Measurements from ENCODE around the gene SLC6A6. TPM values are rescaled to one million over a fixed set of nuclear protein-coding genes. Genes with fewer than 3 reads are reported as not detected.

Gene SLC6A6
- polyA plus RNA-seq, 6 donors from 2014 or later, result 4.7 to 9.1 (median 6.2) TPM

DNA sequence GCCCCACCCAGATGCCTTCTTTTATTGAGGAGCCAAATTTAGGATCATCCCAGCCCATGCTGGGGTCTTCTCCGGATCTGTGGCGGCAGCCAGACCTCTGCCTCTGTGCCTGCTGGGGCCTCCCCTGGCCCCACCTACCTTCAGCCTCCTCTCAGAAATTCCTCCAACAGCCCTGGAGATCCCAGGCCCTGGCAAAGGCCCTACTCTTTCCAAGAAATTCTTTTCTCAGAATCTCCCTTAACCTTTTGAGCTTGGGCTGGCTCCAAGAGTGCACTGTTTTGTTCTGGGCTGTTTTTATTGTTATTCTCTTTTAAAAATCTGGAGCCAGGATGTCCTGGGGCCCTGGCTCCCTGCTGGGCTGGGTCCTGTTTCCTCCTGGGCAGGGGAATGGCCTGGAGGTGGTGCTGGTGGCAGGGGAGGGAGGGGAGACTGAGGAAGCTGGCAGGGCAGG is 79.9 kb downstream of the SLC6A6 start:
- DNase-seq, result no peak
- Mint-ChIP-seq H3K27ac (peak overlapping the region in 1 of 6 donors; percentile 82), H3K27me3 (no peaks in the 10 kb centered on the region), H3K4me1 (peaks cover 0 to 4% (median 0%) of the 10 kb centered on the region in 3 donors), H3K4me3 (no peak overlapping the region), H3K36me3 (peaks cover 32 to 72% of the 10 kb centered on the region in 2 donors), H3K9me3 (no peaks in the 10 kb centered on the region)
- ATAC-seq (ENCODE audit: low read depth in 2 of 2), result no peak

DNA sequence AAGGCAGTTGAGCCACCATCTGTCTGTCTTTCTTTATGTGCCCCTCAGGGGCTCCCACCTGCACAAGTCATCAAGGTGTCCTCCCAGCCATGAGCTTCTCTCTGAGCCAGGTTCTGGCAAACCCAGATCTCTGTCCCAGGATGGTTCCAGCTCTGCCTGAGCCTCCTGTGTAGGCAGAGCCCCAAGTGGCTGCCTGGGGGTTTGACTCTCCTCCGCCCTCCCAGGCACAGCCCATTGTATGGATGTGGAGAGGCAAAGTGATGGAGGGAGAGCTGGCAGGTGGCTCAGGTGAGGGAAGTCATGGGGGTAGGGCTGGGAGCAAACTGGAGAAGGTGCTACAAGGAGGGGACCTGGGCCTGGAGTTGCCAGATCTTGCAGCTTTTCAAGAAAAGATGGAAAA is 80.9 kb downstream of the SLC6A6 start:
- no peak overlapping the region for H3K4me3 Mint-ChIP-seq
- no peaks in the 10 kb centered on the region for H3K9me3 Mint-ChIP-seq
- DNase-seq (no peak), ATAC-seq (ENCODE audit: low read depth in 2 of 2) (no peak)
- no peaks in the 10 kb centered on the region for H3K27me3 Mint-ChIP-seq
- peaks cover 0 to 4% (median 0%) of the 10 kb centered on the region in 3 donors for H3K4me1 Mint-ChIP-seq
- peaks cover 24 to 62% of the 10 kb centered on the region in 2 donors for H3K36me3 Mint-ChIP-seq
- peak overlapping the region in 1 of 6 donors; percentile 74 for H3K27ac Mint-ChIP-seq

- Mint-ChIP-seq H3K4me3 (no peak overlapping the region), H3K4me1 (peaks cover 0 to 4% (median 0%) of the 10 kb centered on the region in 3 donors), H3K27ac (peak overlapping the region in 2 of 6 donors; percentile 4 to 65), H3K36me3 (peaks cover 21 to 50% of the 10 kb centered on the region in 2 donors), H3K9me3 (no peaks in the 10 kb centered on the region), H3K27me3 (no peaks in the 10 kb centered on the region)
- DNase-seq (no peak), ATAC-seq (ENCODE audit: low read depth in 2 of 2) (no peak)
These were observed 82.3 kb downstream of the SLC6A6 start for GRCh38 chr3:14484741-14485140.

DNA sequence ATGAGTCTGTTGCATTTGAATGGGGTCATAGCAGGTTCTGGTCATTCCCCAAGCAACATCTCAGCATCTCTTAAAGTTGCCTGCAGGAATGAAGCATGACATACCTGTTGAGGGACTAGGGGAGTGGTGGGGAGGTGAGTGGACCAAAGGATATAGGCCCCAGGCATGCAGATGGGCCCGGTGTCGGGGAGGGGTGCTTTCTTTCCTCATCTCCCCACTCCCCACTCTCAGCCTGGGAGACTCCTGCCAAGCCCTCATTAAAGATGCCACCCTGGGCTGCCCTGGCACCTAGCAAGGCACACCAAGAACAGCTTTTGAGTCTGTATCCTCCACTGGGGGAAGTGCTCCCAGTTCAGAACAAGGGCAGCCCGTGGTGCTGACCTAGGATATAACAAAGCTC is 83.6 kb downstream of the SLC6A6 start:
- ATAC-seq (ENCODE audit: low read depth in 2 of 2) (no peak), DNase-seq (no peak)
- Mint-ChIP-seq H3K4me3 (no peak overlapping the region), H3K27me3 (no peaks in the 10 kb centered on the region), H3K36me3 (peaks cover 21 to 55% of the 10 kb centered on the region in 2 donors), H3K27ac (peak overlapping the region in 1 of 6 donors; percentile 65), H3K4me1 (peaks cover 0 to 6% (median 0%) of the 10 kb centered on the region in 3 donors), H3K9me3 (no peaks in the 10 kb centered on the region)

GRCh38 chr3:14486460-14486859 is 84.1 kb downstream of the SLC6A6 start:
- Mint-ChIP-seq H3K9me3 (no peaks in the 10 kb centered on the region), H3K36me3 (peaks cover 21 to 50% of the 10 kb centered on the region in 2 donors), H3K4me3 (no peak overlapping the region), H3K27ac (no peak overlapping the region), H3K4me1 (peaks cover 0 to 4% (median 0%) of the 10 kb centered on the region in 3 donors), H3K27me3 (no peaks in the 10 kb centered on the region)
- ATAC-seq (ENCODE audit: low read depth in 2 of 2), result no peak
- no peak for DNase-seq

- peak overlapping the region in 3 of 6 donors; percentile 37 to 63 (median 54) for H3K27ac Mint-ChIP-seq
- H3K4me1 Mint-ChIP-seq, result peaks cover 0 to 4% (median 0%) of the 10 kb centered on the region in 3 donors
- peaks cover 18 to 44% of the 10 kb centered on the region in 2 donors for H3K36me3 Mint-ChIP-seq
- no peak for DNase-seq
- H3K4me3 Mint-ChIP-seq, result no peak overlapping the region
- no peaks in the 10 kb centered on the region for H3K27me3 Mint-ChIP-seq
- ATAC-seq (ENCODE audit: low read depth in 2 of 2), result no peak
- H3K9me3 Mint-ChIP-seq, result no peaks in the 10 kb centered on the region
These were observed 84.7 kb downstream of the SLC6A6 start for GRCh38 chr3:14487086-14487485.

- Mint-ChIP-seq H3K27ac (no peak overlapping the region), H3K4me3 (no peak overlapping the region), H3K36me3 (peaks cover 18 to 43% of the 10 kb centered on the region in 2 donors), H3K4me1 (peaks cover 0 to 4% (median 0%) of the 10 kb centered on the region in 3 donors), H3K27me3 (no peaks in the 10 kb centered on the region), H3K9me3 (no peaks in the 10 kb centered on the region)
- ATAC-seq (ENCODE audit: low read depth in 2 of 2) (no peak), DNase-seq (no peak)
These were observed 85.4 kb downstream of the SLC6A6 start for GRCh38 chr3:14487821-14488220.

DNA sequence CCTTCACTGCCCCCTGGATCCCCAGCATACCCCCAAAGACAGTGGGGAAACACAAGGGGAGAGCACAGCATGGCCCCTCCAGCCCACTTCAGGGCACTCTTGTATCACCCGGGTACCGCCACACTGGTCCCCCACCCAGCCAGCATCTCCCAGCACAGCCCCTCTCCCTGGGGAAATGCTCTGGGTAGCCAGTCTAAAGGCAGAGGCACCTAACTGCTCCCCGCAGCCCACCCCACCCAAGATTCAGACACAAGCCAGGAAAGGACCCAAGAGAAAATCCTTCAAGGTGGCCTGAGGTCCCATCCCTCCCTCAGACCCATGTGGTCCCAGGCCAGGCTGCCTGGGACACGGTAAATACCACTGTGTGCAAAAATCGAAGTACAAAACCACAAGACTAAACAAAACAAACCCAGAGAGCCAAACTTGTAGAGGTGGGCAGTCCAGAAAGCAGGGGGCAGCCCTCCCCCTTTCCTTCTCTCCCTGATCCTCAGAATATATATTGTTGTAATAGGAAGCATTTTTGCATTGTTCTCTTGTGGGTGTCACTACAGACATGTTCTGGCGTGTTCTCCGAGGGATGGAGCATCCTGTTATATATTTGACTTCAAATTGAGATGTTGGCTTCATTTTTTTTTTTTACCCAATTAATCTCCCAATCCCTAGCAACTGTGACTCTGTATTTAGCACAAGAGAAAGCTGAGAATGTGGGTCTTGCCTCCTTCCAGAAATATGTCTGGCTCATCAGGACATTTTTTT is 86.1 kb downstream of the SLC6A6 start:
- Mint-ChIP-seq H3K4me1 (peaks cover 0 to 4% (median 0%) of the 10 kb centered on the region in 3 donors), H3K36me3 (peaks cover 18 to 38% of the 10 kb centered on the region in 2 donors), H3K27ac (peak overlapping the region in 2 of 6 donors; percentile 21 to 82), H3K4me3 (peak overlapping the region in 1 of 8 donors; percentile 29), H3K9me3 (no peaks in the 10 kb centered on the region), H3K27me3 (no peaks in the 10 kb centered on the region)
- DNase-seq (no peak), ATAC-seq (ENCODE audit: low read depth in 2 of 2) (no peak)

GRCh38 chr3:14489641-14490040 is 87.2 kb downstream of the SLC6A6 start:
- DNase-seq (no peak), ATAC-seq (ENCODE audit: low read depth in 2 of 2) (no peak)
- Mint-ChIP-seq H3K27me3 (no peaks in the 10 kb centered on the region), H3K36me3 (peaks cover 8 to 27% of the 10 kb centered on the region in 2 donors), H3K27ac (no peak overlapping the region), H3K4me3 (no peak overlapping the region), H3K9me3 (no peaks in the 10 kb centered on the region), H3K4me1 (peaks cover 0 to 4% (median 0%) of the 10 kb centered on the region in 3 donors)

GRCh38 chr3:14490255-14490654 is 87.8 kb downstream of the SLC6A6 start:
- Mint-ChIP-seq H3K27me3 (no peaks in the 10 kb centered on the region), H3K9me3 (no peaks in the 10 kb centered on the region), H3K36me3 (peaks cover 8 to 21% of the 10 kb centered on the region in 2 donors), H3K27ac (peak overlapping the region in 2 of 6 donors; percentile 19 to 33), H3K4me1 (peaks cover 0 to 4% (median 0%) of the 10 kb centered on the region in 3 donors), H3K4me3 (no peak overlapping the region)
- ATAC-seq (ENCODE audit: low read depth in 2 of 2) (no peak), DNase-seq (no peak)

- DNase-seq, result no peak
- Mint-ChIP-seq H3K27me3 (no peaks in the 10 kb centered on the region), H3K4me1 (peaks cover 0 to 4% (median 0%) of the 10 kb centered on the region in 3 donors), H3K4me3 (no peak overlapping the region), H3K27ac (peak overlapping the region in 2 of 6 donors; percentile 19 to 41), H3K36me3 (peaks cover 8 to 15% of the 10 kb centered on the region in 2 donors), H3K9me3 (no peaks in the 10 kb centered on the region)
- ATAC-seq (ENCODE audit: low read depth in 2 of 2), result no peak
These were observed 88.4 kb downstream of the SLC6A6 start for GRCh38 chr3:14490831-14491230.

GRCh38 chr3:14491396-14492190 is 89.2 kb downstream of the SLC6A6 start:
- DNase-seq (no peak), ATAC-seq (ENCODE audit: low read depth in 2 of 2) (no peak)
- H3K4me1 Mint-ChIP-seq, result peaks cover 0 to 4% (median 0%) of the 10 kb centered on the region in 3 donors
- H3K27me3 Mint-ChIP-seq, result no peaks in the 10 kb centered on the region
- H3K9me3 Mint-ChIP-seq, result no peaks in the 10 kb centered on the region
- H3K27ac Mint-ChIP-seq, result peak overlapping the region in 2 of 6 donors; percentile 81 to 82
- H3K4me3 Mint-ChIP-seq, result no peak overlapping the region
- H3K36me3 Mint-ChIP-seq, result peaks cover 8 to 15% of the 10 kb centered on the region in 2 donors

Measured in naive B cell (primary cell).